Esophagus squamous epithelium (tissue), 4 donors: Measurements from ENCODE around the gene PTPRJ.

Source experiments
- CTCF ChIP-seq, 6 experiments: fragments of 450-650 bp in 4 of 6; fragments of 200-600 bp in 2 of 6; sonication (generic) in 2 of 6; IDR thresholded peaks; one replicate each; pipeline ENCODE4 v1.5.1; 2016 to 2019; ENCODE audit warnings: antibody characterized with exemption in 6 of 6, mild to moderate bottlenecking in 4 of 6, moderate library complexity in 4 of 6
- POLR2A ChIP-seq, 4 donors: fragments of 450-650 bp; IDR thresholded peaks; one replicate each; pipeline ENCODE4 v1.6.1; 2017; ENCODE audit warnings: antibody characterized with exemption in 4 of 4, mild to moderate bottlenecking in 4 of 4, moderate library complexity in 3 of 4

- TF ChIP-seq CTCF (IDR thresholded peaks at IDR 0.05) (no peak), POLR2A (IDR thresholded peaks at IDR 0.05) (no peak)
These were observed 38.3 kb upstream of the PTPRJ start for GRCh38 chr11:47941907-47942558.
